CD14-positive monocyte (primary cell): Measurements from ENCODE around the gene ZNF2. TPM values are rescaled to one million over a fixed set of nuclear protein-coding genes. Genes with fewer than 3 reads are reported as not detected.

Experiments
- DNase-seq, 3 donors: peaks; one replicate each; pipeline ENCODE4 v3.0.0-alpha.2; 2011 to 2022
- H2AFZ ChIP-seq: 2 replicates; pipeline ENCODE4 v1.6.0; 2012; ENCODE audit warnings: mild to moderate bottlenecking, low read depth, low read length, inconsistent platforms; ENCODE audit not compliant: insufficient read depth, poor library complexity, severe bottlenecking
- H3K27ac ChIP-seq, 2 donors: 1 replicate in 1 of 2; 2 replicates in 1 of 2; pipeline ENCODE4 v1.5.1; 2012 to 2013; ENCODE audit warnings: low read length in 2 of 2, control low read depth in 1 of 2, inconsistent platforms in 1 of 2, low read depth in 1 of 2, mild to moderate bottlenecking in 1 of 2
- H3K27me3 ChIP-seq, 2 donors: one replicate each; pipeline versions ENCODE4 v1.6.0 to v1.6.1; 2011 to 2013; ENCODE audit warnings: low read length in 2 of 2; ENCODE audit not compliant: control insufficient read depth in 2 of 2, insufficient read depth in 2 of 2
- H3K36me3 ChIP-seq, 2 donors: replicated peaks in 1 of 2; 1 replicate in 1 of 2; 2 replicates in 1 of 2; pipeline versions ENCODE4 v1.5.1 to v1.6.1; 2012 to 2013; ENCODE audit warnings: low read length in 2 of 2, control low read depth in 1 of 2, inconsistent platforms in 1 of 2, mild to moderate bottlenecking in 1 of 2; ENCODE audit not compliant: insufficient read depth in 2 of 2, control insufficient read depth in 1 of 2
- H3K4me1 ChIP-seq, 2 donors: 1 replicate in 1 of 2; 2 replicates in 1 of 2; pipeline versions ENCODE4 v1.5.1 to v1.6.1; 2012 to 2013; ENCODE audit warnings: low read length in 2 of 2, control low read depth in 1 of 2, inconsistent platforms in 1 of 2, mild to moderate bottlenecking in 1 of 2, moderate library complexity in 1 of 2; ENCODE audit not compliant: insufficient read depth in 2 of 2, control insufficient read depth in 1 of 2
- H3K4me2 ChIP-seq: replicated peaks from 2 replicates; pipeline ENCODE3; 2012; ENCODE audit warnings: low read length, moderate library complexity, mild to moderate bottlenecking; ENCODE audit not compliant: poor library complexity, severe bottlenecking; ENCODE audit errors: extremely low read depth
- H3K4me3 ChIP-seq, 3 experiments: fragments of 200-600 bp in 1 of 3; sonication (generic) in 1 of 3; replicated peaks in 1 of 3; 1 replicate in 2 of 3; 2 replicates in 1 of 3; pipeline ENCODE4 v1.5.1; 2011 to 2013; ENCODE audit warnings: low read length in 3 of 3, mild to moderate bottlenecking in 3 of 3, control low read depth in 2 of 3, low read depth in 2 of 3, inconsistent platforms in 1 of 3, moderate library complexity in 1 of 3
- H3K79me2 ChIP-seq: 2 replicates; pipeline ENCODE4 v1.6.0; 2012; ENCODE audit warnings: mild to moderate bottlenecking, control low read depth, inconsistent platforms, low read length, moderate library complexity; ENCODE audit not compliant: insufficient read depth
- H3K9ac ChIP-seq: 2 replicates; pipeline ENCODE4 v1.6.0; 2017; ENCODE audit warnings: low read length, mild to moderate bottlenecking; ENCODE audit not compliant: insufficient read depth, poor library complexity, severe bottlenecking
- H3K9me3 ChIP-seq, 2 donors: replicated peaks in 1 of 2; 1 replicate in 1 of 2; 2 replicates in 1 of 2; pipeline versions ENCODE4 v1.5.1 to v1.6.1; 2012 to 2013; ENCODE audit warnings: low read length in 2 of 2, control low read depth in 1 of 2; ENCODE audit not compliant: control insufficient read depth in 1 of 2, insufficient read depth in 1 of 2
- H4K20me1 ChIP-seq: 2 replicates; pipeline ENCODE4 v1.6.0; 2012; ENCODE audit warnings: mild to moderate bottlenecking, low read length, control low read depth, moderate library complexity; ENCODE audit not compliant: insufficient read depth
- H3K27ac Mint-ChIP-seq, 7 donors: one replicate each; pipeline ENCODE4 v1.8.0; 2020; ENCODE audit warnings: mild to moderate bottlenecking in 7 of 7, mixed read lengths in 7 of 7, moderate library complexity in 6 of 7, inconsistent platforms in 2 of 7
- H3K27me3 Mint-ChIP-seq, 3 donors: one replicate each; pipeline ENCODE4 v1.8.0; 2021 to 2022; ENCODE audit warnings: low read depth in 3 of 3, mild to moderate bottlenecking in 3 of 3, mixed read lengths in 3 of 3, moderate library complexity in 3 of 3, inconsistent platforms in 1 of 3
- H3K36me3 Mint-ChIP-seq, 2 donors: one replicate each; pipeline ENCODE4 v1.8.0; 2020; ENCODE audit warnings: mixed read lengths in 2 of 2, inconsistent platforms in 1 of 2, mild to moderate bottlenecking in 1 of 2
- H3K4me1 Mint-ChIP-seq: one replicate; pipeline ENCODE4 v1.8.0; 2020; ENCODE audit warnings: mild to moderate bottlenecking, mixed read lengths
- H3K4me3 Mint-ChIP-seq, 2 donors: one replicate each; pipeline ENCODE4 v1.8.0; 2020; ENCODE audit warnings: mild to moderate bottlenecking in 2 of 2, mixed read lengths in 2 of 2, moderate library complexity in 1 of 2
- H3K9me3 Mint-ChIP-seq, 7 donors: one replicate each; pipeline ENCODE4 v1.8.0; 2020 to 2022; ENCODE audit warnings: mixed read lengths in 7 of 7, mild to moderate bottlenecking in 6 of 7, moderate library complexity in 6 of 7, inconsistent platforms in 2 of 7
- WGBS: methylation state at CpG from one replicate; pipeline ENCODE4 v1.1.5; 2013; ENCODE audit warnings: missing lambda C conversion rate; ENCODE audit not compliant: insufficient coverage; 5-methylcytosine and 5-hydroxymethylcytosine counted together
- intact Hi-C, 2 donors: fragments of 100-400 bp; cut with micrococcal nuclease; formaldehyde crosslinking; loops; one replicate each; pipeline versions ENCODE4 v1.15.0 to v1.15.1; 2023
- polyA plus RNA-seq, 3 donors: library from polyadenylated mRNA; depleted of rRNA in 1 of 3; unstranded in 2 of 3; stranded (reverse) in 1 of 3; fragments of 300-500 nt in 2 of 3; fragments of >200 nt in 1 of 3; fragmentation: Illumina TruSeq in 2 of 3; gene quantifications; 1 replicate in 2 of 3; 2 replicates in 1 of 3; pipeline ENCODE4 v1.2.3, GENCODE V29; 2012 to 2021
- TF ChIP-seq, protein P1 (sequence below): fragments of 200-600 bp; IDR thresholded peaks from one replicate; pipeline ENCODE4 v1.8.0; 2022; ENCODE audit warnings: antibody characterized with exemption, mild to moderate bottlenecking

ZNF2 gene
- polyA plus RNA-seq, 3 donors = 0.59 to 1.5 (median 0.89) TPM

- Histone ChIP-seq H3K4me1 (peaks cover 23 to 37% of the 10 kb centered on the region in 2 donors), H2AFZ (peak within 1 kb of the TSS; percentile 88), H3K9me3 (no peaks in the 10 kb centered on the region), H3K9ac (peak within 1 kb of the TSS; percentile 95), H3K79me2 (peaks cover 42% of the 10 kb centered on the region), H3K27me3 (no peaks in the 10 kb centered on the region), H3K4me3 (peak within 1 kb of the TSS; percentile 85 to 96 (median 95)), H3K4me2 (peak within 1 kb of the TSS; percentile 78), H3K27ac (peak within 1 kb of the TSS; percentile 74 to 93), H4K20me1 (peaks cover 24% of the 10 kb centered on the region), H3K36me3 (peaks cover 5 to 18% of the 10 kb centered on the region in 2 donors)
- H3K27ac Mint-ChIP-seq = peak within 1 kb of the TSS; percentile 89 to 95 (median 93)
- intact Hi-C loops = loop anchor here (2.0 to 5.0 kb wide), 2 partner anchors 43 to 46 kb away; partner anchors contain the start of gene ZNF2 (in 2 of the 2)
- peaks cover 41% of the 10 kb centered on the region for H3K4me1 Mint-ChIP-seq
- H3K4me3 Mint-ChIP-seq = peak within 1 kb of the TSS; percentile 94 to 97
- peaks cover 1 to 3% (median 1%) of the 10 kb centered on the region in 3 donors for H3K27me3 Mint-ChIP-seq
- TF ChIP-seq, protein P1, sequence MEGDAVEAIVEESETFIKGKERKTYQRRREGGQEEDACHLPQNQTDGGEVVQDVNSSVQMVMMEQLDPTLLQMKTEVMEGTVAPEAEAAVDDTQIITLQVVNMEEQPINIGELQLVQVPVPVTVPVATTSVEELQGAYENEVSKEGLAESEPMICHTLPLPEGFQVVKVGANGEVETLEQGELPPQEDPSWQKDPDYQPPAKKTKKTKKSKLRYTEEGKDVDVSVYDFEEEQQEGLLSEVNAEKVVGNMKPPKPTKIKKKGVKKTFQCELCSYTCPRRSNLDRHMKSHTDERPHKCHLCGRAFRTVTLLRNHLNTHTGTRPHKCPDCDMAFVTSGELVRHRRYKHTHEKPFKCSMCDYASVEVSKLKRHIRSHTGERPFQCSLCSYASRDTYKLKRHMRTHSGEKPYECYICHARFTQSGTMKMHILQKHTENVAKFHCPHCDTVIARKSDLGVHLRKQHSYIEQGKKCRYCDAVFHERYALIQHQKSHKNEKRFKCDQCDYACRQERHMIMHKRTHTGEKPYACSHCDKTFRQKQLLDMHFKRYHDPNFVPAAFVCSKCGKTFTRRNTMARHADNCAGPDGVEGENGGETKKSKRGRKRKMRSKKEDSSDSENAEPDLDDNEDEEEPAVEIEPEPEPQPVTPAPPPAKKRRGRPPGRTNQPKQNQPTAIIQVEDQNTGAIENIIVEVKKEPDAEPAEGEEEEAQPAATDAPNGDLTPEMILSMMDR = no peak
- peaks cover 0 to 7% (median 2%) of the 10 kb centered on the region in 7 donors for H3K9me3 Mint-ChIP-seq
- under 1% methylated on average over 80 of the region's 86 CpGs for WGBS
- DNase-seq = peak; percentile 58 to 60 (median 59)
- H3K36me3 Mint-ChIP-seq = peaks cover 12 to 16% of the 10 kb centered on the region in 2 donors
These were observed 44.0 kb upstream of the ZNF2 start, which contains the start of gene MRPS5 for GRCh38 chr2:95121407-95122196. TSS of gene MRPS5 (minus strand) at chr2:95121808. CDS start at chr2:95121791, 17 bp downstream.

DNA sequence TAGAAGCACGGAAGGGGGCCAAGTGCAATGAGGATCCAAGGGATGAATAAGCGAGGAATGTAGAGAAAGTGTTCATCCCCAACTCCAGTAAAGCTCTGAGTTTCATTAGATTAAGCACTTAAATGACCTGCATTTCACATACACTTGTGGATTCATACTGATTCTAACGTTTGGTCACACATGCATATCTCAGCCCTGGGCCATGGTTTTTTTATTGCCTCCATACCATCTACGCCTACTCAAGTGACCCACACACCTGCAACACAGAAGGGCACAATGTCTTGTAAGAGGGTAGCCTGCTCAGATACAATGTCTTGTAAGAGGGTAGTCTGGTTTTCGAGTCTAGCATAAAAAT, 43.4 kb upstream of the ZNF2 start:
- intact Hi-C loops = loop anchor here (2.0 to 5.0 kb wide), 2 partner anchors 43 to 45 kb away; partner anchors contain the start of gene ZNF2 (in 2 of the 2)
- peaks cover 23 to 37% of the 10 kb centered on the region in 2 donors for H3K4me1 ChIP-seq
- peak overlapping the region; percentile 88 for H2AFZ ChIP-seq
- Mint-ChIP-seq H3K36me3 (peaks cover 9 to 10% of the 10 kb centered on the region in 2 donors), H3K4me3 (peak overlapping the region; percentile 94 to 97), H3K9me3 (peaks cover 0 to 10% (median 2%) of the 10 kb centered on the region in 7 donors), H3K4me1 (peaks cover 41% of the 10 kb centered on the region), H3K27me3 (peaks cover 2 to 4% (median 3%) of the 10 kb centered on the region in 3 donors), H3K27ac (peak overlapping the region in 5 of 7 donors; percentile 51 to 95 (median 85))
- peak overlapping the region; percentile 95 for H3K9ac ChIP-seq
- H4K20me1 ChIP-seq = peaks cover 24% of the 10 kb centered on the region
- TF ChIP-seq, protein P1 = no peak
- peak overlapping the region; percentile 78 for H3K4me2 ChIP-seq
- no peaks in the 10 kb centered on the region for H3K27me3 ChIP-seq
- H3K27ac ChIP-seq = no peak overlapping the region
- H3K9me3 ChIP-seq = no peaks in the 10 kb centered on the region
- peak overlapping the region; percentile 85 to 96 (median 95) for H3K4me3 ChIP-seq
- H3K36me3 ChIP-seq = peaks cover under 1 to 13% of the 10 kb centered on the region in 2 donors
- DNase-seq = no peak
- peaks cover 41% of the 10 kb centered on the region for H3K79me2 ChIP-seq
- WGBS = no CpG with 5 or more reads among the region's 5 CpGs
